A673 (cell line): ENCODE measurements around the gene PCIF1. TPM values are rescaled to one million over a fixed set of nuclear protein-coding genes. Genes with fewer than 3 reads are reported as not detected.

Source experiments
- BruUV-seq: library from RNA; stranded (reverse); fragments of 400-500 nt; replicated peaks from 2 replicates; lab custom pipeline; 2021; lab: Mats Ljungman, UMichigan
- CTCF ChIA-PET: fragments of 300-600 bp; sonication (Branson Sonifier 250); formaldehyde crosslinking; loops from one replicate; lab custom pipeline; 2022; ENCODE audit warnings: antibody characterized with exemption; lab: Charles Lee
- POLR2A ChIA-PET: fragments of 300-600 bp; sonication (Branson Sonifier 250); formaldehyde crosslinking; loops from one replicate; lab custom pipeline; 2022; ENCODE audit warnings: antibody characterized with exemption; ENCODE audit not compliant: low non-redundant PET; lab: Charles Lee
- DNase-seq: peaks from one replicate; pipeline ENCODE4 v3.0.0-alpha.2; 2015; ENCODE audit warnings: low spot score
- H3K27ac ChIP-seq: fragments of 200-600 bp; sonication (generic); 2 replicates; pipeline ENCODE4 v1.5.1; 2016; ENCODE audit warnings: mixed run types, low read depth, mild to moderate bottlenecking, mixed read lengths, antibody characterized with exemption, low read length; ENCODE audit not compliant: poor library complexity, severe bottlenecking
- H3K27me3 ChIP-seq: fragments of 200-600 bp; sonication (generic); replicated peaks from 2 replicates; pipeline ENCODE4 v1.6.1; 2017; ENCODE audit warnings: mixed run types, low read depth, mild to moderate bottlenecking, mixed read lengths, antibody characterized with exemption, low read length; ENCODE audit not compliant: insufficient read depth, poor library complexity
- H3K36me3 ChIP-seq: fragments of 200-600 bp; sonication (generic); 2 replicates; pipeline ENCODE4 v1.6.1; 2016; ENCODE audit warnings: mixed run types, mild to moderate bottlenecking, mixed read lengths, antibody characterized with exemption, low read length; ENCODE audit not compliant: insufficient read depth, poor library complexity, severe bottlenecking
- H3K4me1 ChIP-seq: fragments of 200-600 bp; sonication (generic); 2 replicates; pipeline ENCODE4 v1.6.1; 2017; ENCODE audit warnings: mixed run types, mild to moderate bottlenecking, mixed read lengths, antibody characterized with exemption, low read length; ENCODE audit not compliant: insufficient read depth, poor library complexity, severe bottlenecking
- H3K4me3 ChIP-seq: fragments of 200-600 bp; sonication (generic); 2 replicates; pipeline ENCODE4 v1.5.1; 2016; ENCODE audit warnings: low read depth, mixed run types, mild to moderate bottlenecking, mixed read lengths, low read length; ENCODE audit not compliant: poor library complexity, severe bottlenecking
- H3K9me3 ChIP-seq: fragments of 200-600 bp; sonication (generic); 2 replicates; pipeline ENCODE4 v1.6.1; 2016; ENCODE audit warnings: mixed run types, low read depth, mild to moderate bottlenecking, mixed read lengths, antibody characterized with exemption, low read length; ENCODE audit not compliant: poor library complexity, severe bottlenecking
- EZH2 ChIP-seq: fragments of 200-600 bp; sonication (generic); IDR thresholded peaks from 2 replicates; pipeline ENCODE4 v1.6.1; 2017; ENCODE audit warnings: borderline replicate concordance, low read depth, mild to moderate bottlenecking, mixed read lengths, antibody characterized with exemption, low read length; ENCODE audit not compliant: poor library complexity, severe bottlenecking
- intact Hi-C: fragments of 100-400 bp; cut with micrococcal nuclease; formaldehyde crosslinking; loops from one replicate; pipeline ENCODE4 v1.10.0; 2022; ENCODE audit not compliant: unreplicated experiment
- total RNA-seq: library from RNA; stranded (reverse); gene quantifications from 2 replicates; pipeline ENCODE4 v1.2.3, GENCODE V29; 2021
- TF ChIP-seq, protein P1 (sequence below): fragments of 300-800, 200-600 bp; sonication (generic); conservative IDR thresholded peaks from 2 replicates; pipeline ENCODE4 v1.5.1; 2017; ENCODE audit warnings: low read depth, mild to moderate bottlenecking, antibody characterized with exemption, low read length, moderate library complexity, mixed read lengths

PCIF1 gene
- total RNA-seq, 1 experiment from 2014 or later, result 47.5 TPM

DNA sequence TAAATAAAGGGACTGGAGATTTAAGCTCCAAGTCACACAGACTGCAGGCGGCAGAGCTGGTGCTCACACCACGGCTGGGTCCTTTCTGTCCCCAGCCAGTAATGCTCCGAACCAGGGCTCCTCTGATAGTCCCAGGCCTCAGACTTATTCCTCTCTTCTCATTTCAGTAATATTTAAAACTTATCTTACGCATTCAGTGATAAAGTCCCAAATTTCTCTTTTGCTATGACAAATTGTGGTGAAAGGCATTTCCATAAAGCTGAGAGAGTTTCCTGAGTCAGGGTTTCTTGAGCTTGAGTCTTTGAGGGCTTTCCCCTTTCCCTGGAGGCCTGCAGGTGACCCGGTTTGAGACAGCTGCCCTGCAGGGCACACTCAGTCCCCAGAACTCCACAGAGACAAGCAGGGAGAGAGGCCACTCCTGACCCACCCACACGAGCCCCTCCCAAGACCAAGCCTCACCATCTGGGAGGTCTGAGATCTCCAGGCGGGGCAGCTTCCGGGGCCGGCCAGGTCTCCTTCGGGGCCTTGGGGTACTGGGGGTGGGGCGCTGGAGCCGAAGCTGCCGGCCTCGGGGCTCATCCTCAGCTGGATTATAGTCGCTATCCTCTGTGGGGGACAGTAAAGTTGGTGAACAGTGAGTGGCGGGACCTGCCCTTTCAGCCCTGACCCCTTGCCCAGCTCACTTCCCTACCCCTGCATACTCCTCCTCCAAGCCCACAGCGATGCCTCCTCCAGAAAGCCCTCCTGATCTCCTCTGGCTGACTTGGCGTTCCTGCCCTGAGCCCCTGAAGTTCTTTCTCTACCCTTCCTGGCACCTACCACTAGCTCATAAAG is 30.9 kb downstream of the PCIF1 start:
- H3K9me3 ChIP-seq, result no peaks in the 10 kb centered on the region
- peaks cover 85% of the 10 kb centered on the region for H3K36me3 ChIP-seq
- DNase-seq, result no peak
- no peak overlapping the region for H3K4me3 ChIP-seq
- no TSS peak for BruUV-seq
- no peak overlapping the region for H3K27ac ChIP-seq
- CTCF ChIA-PET, result interaction anchor here (0.5 to 0.6 kb wide), 2 partner anchors 23 to 253 kb away, joined by 3 to 5 read pairs; no protein-coding TSS in a partner anchor
- peaks cover 6% of the 10 kb centered on the region for H3K4me1 ChIP-seq
- intact Hi-C loops, result loop anchor here (10.0 kb wide), 1 partner anchor 71 kb away; the partner anchor contains the start of genes CTSA and NEURL2
- POLR2A ChIA-PET, result interaction anchor here (0.7 kb wide), 1 partner anchor 104 kb away, joined by 3 read pairs; no protein-coding TSS in a partner anchor
- no peaks in the 10 kb centered on the region for H3K27me3 ChIP-seq
- TF ChIP-seq, protein P1, sequence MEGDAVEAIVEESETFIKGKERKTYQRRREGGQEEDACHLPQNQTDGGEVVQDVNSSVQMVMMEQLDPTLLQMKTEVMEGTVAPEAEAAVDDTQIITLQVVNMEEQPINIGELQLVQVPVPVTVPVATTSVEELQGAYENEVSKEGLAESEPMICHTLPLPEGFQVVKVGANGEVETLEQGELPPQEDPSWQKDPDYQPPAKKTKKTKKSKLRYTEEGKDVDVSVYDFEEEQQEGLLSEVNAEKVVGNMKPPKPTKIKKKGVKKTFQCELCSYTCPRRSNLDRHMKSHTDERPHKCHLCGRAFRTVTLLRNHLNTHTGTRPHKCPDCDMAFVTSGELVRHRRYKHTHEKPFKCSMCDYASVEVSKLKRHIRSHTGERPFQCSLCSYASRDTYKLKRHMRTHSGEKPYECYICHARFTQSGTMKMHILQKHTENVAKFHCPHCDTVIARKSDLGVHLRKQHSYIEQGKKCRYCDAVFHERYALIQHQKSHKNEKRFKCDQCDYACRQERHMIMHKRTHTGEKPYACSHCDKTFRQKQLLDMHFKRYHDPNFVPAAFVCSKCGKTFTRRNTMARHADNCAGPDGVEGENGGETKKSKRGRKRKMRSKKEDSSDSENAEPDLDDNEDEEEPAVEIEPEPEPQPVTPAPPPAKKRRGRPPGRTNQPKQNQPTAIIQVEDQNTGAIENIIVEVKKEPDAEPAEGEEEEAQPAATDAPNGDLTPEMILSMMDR, result no peak
- no peak for TF ChIP-seq EZH2

DNA sequence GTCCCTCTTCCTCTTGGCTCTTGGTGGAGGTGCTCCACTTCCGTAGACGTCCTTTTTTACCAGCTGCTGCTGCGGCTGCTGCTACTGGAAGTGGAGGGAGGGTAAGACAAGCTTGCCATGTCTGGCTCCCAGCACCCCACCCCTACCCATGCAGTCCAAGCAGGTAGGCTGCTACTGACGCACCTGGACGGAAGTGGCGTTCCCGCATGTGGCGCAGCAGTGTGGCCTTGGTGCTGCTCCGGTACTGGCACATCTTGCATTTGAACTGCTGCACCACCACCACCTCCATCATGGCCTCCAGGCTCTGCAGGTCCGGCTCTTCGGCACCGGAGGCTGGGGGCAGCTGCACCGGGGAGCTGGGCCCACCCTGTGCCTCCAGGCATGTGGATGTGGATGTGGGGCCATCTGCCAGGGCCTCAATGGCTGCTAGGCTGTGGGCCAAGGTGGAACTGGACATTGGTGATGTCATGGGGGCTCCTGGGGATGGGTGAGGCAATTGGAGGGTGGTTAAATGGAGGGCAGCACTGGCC is 33.1 kb downstream of the PCIF1 start:
- BruUV-seq, result no TSS peak
- TF ChIP-seq EZH2, result no peak
- TF ChIP-seq, protein P1, result no peak
- peaks cover 64% of the 10 kb centered on the region for H3K36me3 ChIP-seq
- no peak overlapping the region for H3K4me3 ChIP-seq
- intact Hi-C loops, result loop anchor here (10.0 kb wide), 1 partner anchor 73 kb away; the partner anchor contains the start of genes CTSA and NEURL2
- H3K9me3 ChIP-seq, result no peaks in the 10 kb centered on the region
- POLR2A ChIA-PET, result no interaction called here
- H3K27me3 ChIP-seq, result no peaks in the 10 kb centered on the region
- CTCF ChIA-PET, result no interaction called here
- no peak overlapping the region for H3K27ac ChIP-seq
- DNase-seq, result no peak
- H3K4me1 ChIP-seq, result peaks cover 11% of the 10 kb centered on the region

DNA sequence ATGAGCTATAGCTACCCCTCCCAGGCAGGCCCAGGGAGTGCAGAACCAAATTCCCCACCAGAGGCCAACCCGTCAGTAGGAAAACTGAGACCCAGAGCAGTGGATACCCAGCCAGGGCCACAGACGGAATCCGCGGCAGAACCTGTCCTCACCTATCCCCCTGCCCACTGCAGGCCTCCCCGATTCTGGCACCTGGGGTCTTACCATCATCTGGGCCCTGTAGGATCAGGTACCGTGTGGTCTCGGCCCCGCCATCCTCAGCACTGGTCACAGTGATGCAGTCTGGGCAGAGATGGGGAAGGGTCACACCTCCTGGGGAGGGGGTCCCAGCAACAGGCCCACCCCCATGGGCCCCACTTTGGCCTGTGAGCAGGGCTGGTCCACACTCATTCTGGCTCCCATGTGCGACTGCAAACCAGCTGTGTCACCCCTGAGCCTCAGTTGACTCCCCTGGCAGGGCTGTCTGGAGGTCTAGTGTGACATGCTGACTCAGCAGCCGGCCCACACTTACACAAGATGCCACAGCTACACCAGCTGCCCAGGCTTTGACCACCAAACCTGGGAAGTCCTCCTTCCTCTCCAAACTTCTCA is 33.7 kb downstream of the PCIF1 start:
- H3K4me3 ChIP-seq, result no peak overlapping the region
- CTCF ChIA-PET, result no interaction called here
- no peaks in the 10 kb centered on the region for H3K27me3 ChIP-seq
- no peak for TF ChIP-seq EZH2
- TF ChIP-seq, protein P1, result no peak
- peak overlapping the region; percentile 26 for H3K27ac ChIP-seq
- H3K4me1 ChIP-seq, result peaks cover 11% of the 10 kb centered on the region
- DNase-seq, result no peak
- POLR2A ChIA-PET, result no interaction called here
- intact Hi-C loops, result loop anchor here (10.0 kb wide), 1 partner anchor 73 kb away; the partner anchor contains the start of genes CTSA and NEURL2
- no peaks in the 10 kb centered on the region for H3K9me3 ChIP-seq
- peaks cover 59% of the 10 kb centered on the region for H3K36me3 ChIP-seq
- BruUV-seq, result no TSS peak
